Spleen (tissue), 7 donors: Measurements from ENCODE around the gene POLG.

ENCODE experiments used
- CTCF ChIP-seq, 11 experiments: fragments of 200-600 bp in 7 of 11; fragments of 450-650 bp in 4 of 11; sonication (generic) in 4 of 11; IDR thresholded peaks in 8 of 11; conservative IDR thresholded peaks in 3 of 11; 1 replicate in 7 of 11; 2 replicates in 4 of 11; pipeline versions ENCODE4 v1.4.0 to v1.8.0; 2016 to 2021; ENCODE audit warnings: antibody characterized with exemption in 11 of 11, inconsistent platforms in 4 of 11, mild to moderate bottlenecking in 1 of 11
- POLR2A ChIP-seq, 3 donors: fragments of 450-650 bp; IDR thresholded peaks; one replicate each; pipeline ENCODE4 v1.5.1; 2017; ENCODE audit warnings: antibody characterized with exemption in 3 of 3, mild to moderate bottlenecking in 1 of 3
- POLR2AphosphoS5 ChIP-seq, 3 donors: sonication (generic); formaldehyde crosslinking; IDR thresholded peaks; one replicate each; pipeline ENCODE4 v1.5.1; 2017; ENCODE audit warnings: antibody characterized with exemption in 3 of 3
- donor health status: DM: no; HTN: no; CAD: no; lungs with moderate emphysema.
- donor health status: DM: no; HTN: no; CAD: no.
- donor health status: DM: no; HTN: no; CAD: no.

GRCh38 chr15:89309993-89310392 lies 24.6 kb downstream of the POLG start:
- TF ChIP-seq POLR2AphosphoS5 (IDR thresholded peaks at IDR 0.05), result no peak
- TF ChIP-seq CTCF (IDR thresholded peaks at IDR 0.05 in 8 of 11, conservative IDR thresholded peaks at IDR 0.05 in 3 of 11), result no peak
- no peak for TF ChIP-seq POLR2A (IDR thresholded peaks at IDR 0.05)
